SK-N-MC (cell line): Measurements from ENCODE around the gene PCSK6.

Experiments used
- EZH2 ChIP-seq: fragments of 200-600 bp; sonication (generic); IDR thresholded peaks from one replicate; pipeline ENCODE4 v1.6.1; 2017; ENCODE audit warnings: antibody characterized with exemption
- POLR2AphosphoS5 ChIP-seq: IDR thresholded peaks from 2 replicates; pipeline ENCODE4 v1.6.1; 2012; ENCODE audit warnings: mild to moderate bottlenecking, low read depth, low read length, borderline replicate concordance

GRCh38 chr15:101448336-101448735 lies 41.2 kb downstream of the PCSK6 start:
- TF ChIP-seq POLR2AphosphoS5 (no peak), EZH2 (no peak)
